ENCODE data around the gene ACP1.
"Not testable (repeated sequence)": the region's sequence is repeated elsewhere in the genome, so short reads cannot be mapped to it uniquely, and the experiment has no call there.

The ACP1 gene

GRCh38 chr2:309148-309953 is 44.6 kb downstream of the ACP1 start:
- in situ Hi-C loops (cut with MboI; ENCODE audit: low sequenced_read_pairs) = no loop called here

- in situ Hi-C loops (cut with MboI; ENCODE audit: low sequenced_read_pairs) = no loop called here
Measured at GRCh38 chr2:309954-310510, 45.3 kb downstream of the ACP1 start.

GRCh38 chr2:310994-311393 is 46.2 kb downstream of the ACP1 start:
- in situ Hi-C loops (cut with MboI; ENCODE audit: low sequenced_read_pairs) = no loop called here

GRCh38 chr2:313991-314390 is 49.2 kb downstream of the ACP1 start:
- in situ Hi-C loops (cut with MboI; ENCODE audit: low sequenced_read_pairs) = no loop called here

GRCh38 chr2:314561-315336 is 50.0 kb downstream of the ACP1 start:
- in situ Hi-C loops (cut with MboI; ENCODE audit: low sequenced_read_pairs) = no loop called here

GRCh38 chr2:315925-316324 is 51.2 kb downstream of the ACP1 start:
- in situ Hi-C loops (cut with MboI; ENCODE audit: low sequenced_read_pairs) = not testable (repeated sequence)

GRCh38 chr2:316381-316780 is 51.6 kb downstream of the ACP1 start:
- in situ Hi-C loops (cut with MboI; ENCODE audit: low sequenced_read_pairs) = no loop called here

GRCh38 chr2:317501-318424 is 53.0 kb downstream of the ACP1 start:
- in situ Hi-C loops (cut with MboI; ENCODE audit: low sequenced_read_pairs) = no loop called here

- in situ Hi-C loops (cut with MboI; ENCODE audit: low sequenced_read_pairs) = no loop called here
Measured at GRCh38 chr2:319059-319600, 54.4 kb downstream of the ACP1 start.

GRCh38 chr2:320561-320960 is 55.8 kb downstream of the ACP1 start:
- in situ Hi-C loops (cut with MboI; ENCODE audit: low sequenced_read_pairs) = no loop called here

GRCh38 chr2:322326-322725 is 57.6 kb downstream of the ACP1 start:
- in situ Hi-C loops (cut with MboI; ENCODE audit: low sequenced_read_pairs) = no loop called here

GRCh38 chr2:323035-323434 is 58.3 kb downstream of the ACP1 start:
- in situ Hi-C loops (cut with MboI; ENCODE audit: low sequenced_read_pairs) = no loop called here
